Bronchial epithelial cell (primary cell): Measurements from ENCODE around the gene AZU1. TPM values are rescaled to one million over a fixed set of nuclear protein-coding genes. Genes with fewer than 3 reads are reported as not detected.
"Not testable (repeated sequence)": the region's sequence is repeated elsewhere in the genome, so short reads cannot be mapped to it uniquely, and the experiment has no call there.

Experiments used
- DNase-seq: peaks from one replicate; pipeline ENCODE4 v3.0.0-alpha.2; 2010; ENCODE audit warnings: low read depth
- FAIRE-seq: peaks from 2 replicates; lab custom pipeline; 2011; peaks lifted over from hg19 to GRCh38; lab: Jason Lieb, UNC
- H3K27me3 ChIP-seq: 2 replicates; pipeline ENCODE4 v1.5.1; 2011; ENCODE audit warnings: low read length; ENCODE audit not compliant: control insufficient read depth, insufficient read depth
- H3K36me3 ChIP-seq: 2 replicates; pipeline ENCODE4 v1.5.1; 2011; ENCODE audit warnings: low read length; ENCODE audit not compliant: control insufficient read depth, insufficient read depth
- H3K4me3 ChIP-seq: 2 replicates; pipeline ENCODE4 v1.5.1; 2011; ENCODE audit warnings: mild to moderate bottlenecking, low read depth, low read length, control low read depth
- total RNA-seq: library from RNA; depleted of rRNA; stranded (reverse); fragments of >200 nt; gene quantifications from 2 replicates; pipeline ENCODE4 v1.2.1, GENCODE V29; 2014
- TF ChIP-seq, protein P1 (sequence below): IDR thresholded peaks from 2 replicates; pipeline ENCODE4 v1.5.1; 2011; ENCODE audit warnings: mild to moderate bottlenecking, moderate library complexity, low read length, control low read depth, inconsistent platforms; ENCODE audit not compliant: insufficient read depth, severe bottlenecking

AZU1 gene
- total RNA-seq, 1 donor from 2014 or later = not detected

DNA sequence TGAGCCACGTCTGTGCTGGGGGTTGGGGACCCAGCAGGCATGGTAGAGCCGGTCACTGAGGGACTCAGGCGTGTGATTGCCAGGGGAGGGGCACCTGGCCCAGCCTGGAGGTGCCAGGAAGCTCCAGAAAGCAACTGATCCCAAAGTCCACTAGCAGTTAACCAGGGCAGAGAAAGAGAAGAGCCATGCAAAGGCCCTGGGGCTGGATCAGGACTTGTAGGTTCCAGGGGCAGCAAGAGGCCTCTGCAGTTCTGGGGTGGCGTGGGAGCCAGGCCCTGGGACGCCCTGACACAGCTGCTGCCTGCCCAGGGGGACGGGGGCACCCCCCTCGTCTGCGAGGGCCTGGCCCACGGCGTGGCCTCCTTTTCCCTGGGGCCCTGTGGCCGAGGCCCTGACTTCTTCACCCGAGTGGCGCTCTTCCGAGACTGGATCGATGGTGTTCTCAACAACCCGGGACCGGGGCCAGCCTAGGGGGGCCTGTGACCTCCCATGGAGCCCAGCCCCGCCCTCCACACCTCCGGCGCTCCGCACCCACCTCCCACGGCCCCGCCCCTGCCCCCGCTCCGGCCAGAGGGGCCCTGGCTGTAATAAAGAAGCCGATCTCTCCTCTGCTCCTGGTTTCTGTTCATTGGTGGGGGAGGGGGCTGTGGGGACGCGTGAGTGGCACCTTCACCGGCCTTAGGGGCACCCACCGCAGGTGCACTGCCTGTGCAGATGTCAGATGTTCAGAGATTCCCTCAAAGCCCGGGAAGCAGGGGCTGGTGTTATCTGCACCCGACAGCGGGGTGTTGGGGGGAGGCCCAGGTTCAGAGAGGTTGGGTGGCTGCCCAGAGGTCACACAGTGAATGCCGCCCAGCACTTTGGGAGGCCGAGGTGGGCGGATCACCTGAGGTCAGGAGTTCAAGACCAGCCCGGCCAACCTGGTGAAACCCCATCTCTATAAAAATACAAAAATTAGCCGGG, 4.1 kb downstream of the AZU1 start:
- FAIRE-seq = no peak
- Histone ChIP-seq H3K36me3 (no peaks in the 10 kb centered on the region), H3K4me3 (no peak overlapping the region), H3K27me3 (no peaks in the 10 kb centered on the region)
- no peak for DNase-seq
- TF ChIP-seq, protein P1, sequence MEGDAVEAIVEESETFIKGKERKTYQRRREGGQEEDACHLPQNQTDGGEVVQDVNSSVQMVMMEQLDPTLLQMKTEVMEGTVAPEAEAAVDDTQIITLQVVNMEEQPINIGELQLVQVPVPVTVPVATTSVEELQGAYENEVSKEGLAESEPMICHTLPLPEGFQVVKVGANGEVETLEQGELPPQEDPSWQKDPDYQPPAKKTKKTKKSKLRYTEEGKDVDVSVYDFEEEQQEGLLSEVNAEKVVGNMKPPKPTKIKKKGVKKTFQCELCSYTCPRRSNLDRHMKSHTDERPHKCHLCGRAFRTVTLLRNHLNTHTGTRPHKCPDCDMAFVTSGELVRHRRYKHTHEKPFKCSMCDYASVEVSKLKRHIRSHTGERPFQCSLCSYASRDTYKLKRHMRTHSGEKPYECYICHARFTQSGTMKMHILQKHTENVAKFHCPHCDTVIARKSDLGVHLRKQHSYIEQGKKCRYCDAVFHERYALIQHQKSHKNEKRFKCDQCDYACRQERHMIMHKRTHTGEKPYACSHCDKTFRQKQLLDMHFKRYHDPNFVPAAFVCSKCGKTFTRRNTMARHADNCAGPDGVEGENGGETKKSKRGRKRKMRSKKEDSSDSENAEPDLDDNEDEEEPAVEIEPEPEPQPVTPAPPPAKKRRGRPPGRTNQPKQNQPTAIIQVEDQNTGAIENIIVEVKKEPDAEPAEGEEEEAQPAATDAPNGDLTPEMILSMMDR = no peak

DNA sequence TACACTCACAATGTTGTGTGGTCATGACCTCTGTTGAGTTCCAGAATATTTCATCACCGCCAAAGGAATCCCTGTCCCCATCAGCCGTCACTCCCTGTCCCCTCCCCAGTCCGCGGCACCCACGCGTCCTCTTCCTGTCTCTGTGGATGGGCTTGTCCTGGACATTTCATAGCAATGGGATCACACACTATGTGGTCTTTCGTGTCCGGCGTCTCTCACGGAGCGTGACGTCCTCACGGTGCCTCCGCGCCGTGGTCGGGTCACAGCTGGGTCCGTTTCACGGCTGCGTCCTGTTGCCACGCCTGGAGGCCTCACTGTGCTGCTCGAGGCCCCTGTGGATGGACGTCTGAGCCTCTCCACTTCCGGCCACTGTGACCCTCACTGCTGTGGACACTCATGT, 6.6 kb downstream of the AZU1 start:
- Histone ChIP-seq H3K36me3 (no peaks in the 10 kb centered on the region), H3K4me3 (no peak overlapping the region), H3K27me3 (no peaks in the 10 kb centered on the region)
- no peak for DNase-seq
- TF ChIP-seq, protein P1 = no peak
- FAIRE-seq = no peak

DNA sequence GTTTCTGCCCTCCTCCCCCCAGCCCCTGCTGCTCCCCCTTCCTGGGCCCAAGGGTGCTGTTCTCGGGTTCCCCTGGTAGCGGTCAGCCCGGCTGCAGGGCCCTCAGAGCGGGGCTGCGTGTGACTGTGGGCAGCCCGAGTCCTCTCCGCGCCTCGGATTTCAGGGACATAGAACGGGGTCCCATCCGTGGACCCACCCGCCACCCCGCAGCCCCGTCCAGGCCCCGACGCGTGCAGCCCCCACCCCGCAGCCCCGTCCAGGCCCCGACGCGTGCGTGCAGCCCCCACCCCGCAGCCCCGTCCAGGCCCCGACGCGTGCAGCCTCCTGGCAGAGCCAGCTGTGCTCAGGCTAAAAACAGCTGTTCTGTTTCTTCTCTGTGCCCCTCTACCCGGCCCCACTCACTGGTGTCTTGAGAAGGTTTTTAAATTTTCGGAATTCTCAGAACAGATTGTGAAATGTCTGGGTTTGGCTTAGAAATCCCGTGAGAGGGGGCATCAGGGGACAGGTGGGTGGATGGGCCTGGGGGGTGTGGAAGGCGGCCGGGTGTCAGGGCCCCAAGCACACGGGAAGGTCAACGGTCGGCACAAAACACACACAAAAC, 7.7 kb downstream of the AZU1 start:
- H3K27me3 ChIP-seq = no peaks in the 10 kb centered on the region
- no peak for DNase-seq
- H3K36me3 ChIP-seq = no peaks in the 10 kb centered on the region
- FAIRE-seq = no peak
- TF ChIP-seq, protein P1 = no peak
- no peak overlapping the region for H3K4me3 ChIP-seq

DNA sequence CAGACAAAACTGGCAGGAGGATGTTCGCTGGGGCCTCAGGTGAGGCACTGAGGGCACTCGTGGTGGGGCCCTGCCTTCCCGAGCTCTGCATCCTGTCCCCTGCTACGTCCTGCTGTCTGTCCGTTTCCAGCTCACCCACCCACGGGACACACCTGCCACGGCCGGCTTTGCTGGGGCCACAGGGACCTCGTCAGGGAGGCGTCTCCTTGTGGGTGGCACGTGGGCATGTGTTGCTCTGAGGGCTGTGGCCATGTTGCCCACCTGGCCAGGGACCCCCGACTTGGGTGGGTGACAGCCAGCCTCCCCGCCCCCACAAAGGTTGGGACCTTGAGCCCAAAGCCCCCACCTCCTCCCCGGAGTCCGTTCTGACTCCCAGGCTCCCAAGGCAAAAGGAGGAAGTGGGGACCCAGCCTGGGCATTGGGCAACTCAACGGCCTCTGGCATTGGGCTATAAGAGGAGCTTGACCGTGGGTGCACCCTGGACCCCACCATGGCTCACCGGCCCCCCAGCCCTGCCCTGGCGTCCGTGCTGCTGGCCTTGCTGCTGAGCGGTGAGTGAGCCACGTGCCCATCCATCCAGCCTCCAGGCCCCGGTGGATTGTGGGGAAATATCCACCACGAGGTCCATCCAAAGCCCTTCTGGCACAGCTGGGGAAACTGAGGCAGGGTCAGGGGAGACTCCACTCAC, 13.0 kb downstream of the AZU1 start, which contains the start of gene PRTN3:
Gene PRTN3, plus strand, starts transcription at position 481 of the 688 bp plus-strand sequence. Its CDS starts 10 bp downstream, at position 491.
- TF ChIP-seq, protein P1 = no peak
- Histone ChIP-seq H3K36me3 (no peaks in the 10 kb centered on the region), H3K4me3 (no peak within 1 kb of the TSS), H3K27me3 (no peaks in the 10 kb centered on the region)
- FAIRE-seq = no peak
- DNase-seq = no peak

DNA sequence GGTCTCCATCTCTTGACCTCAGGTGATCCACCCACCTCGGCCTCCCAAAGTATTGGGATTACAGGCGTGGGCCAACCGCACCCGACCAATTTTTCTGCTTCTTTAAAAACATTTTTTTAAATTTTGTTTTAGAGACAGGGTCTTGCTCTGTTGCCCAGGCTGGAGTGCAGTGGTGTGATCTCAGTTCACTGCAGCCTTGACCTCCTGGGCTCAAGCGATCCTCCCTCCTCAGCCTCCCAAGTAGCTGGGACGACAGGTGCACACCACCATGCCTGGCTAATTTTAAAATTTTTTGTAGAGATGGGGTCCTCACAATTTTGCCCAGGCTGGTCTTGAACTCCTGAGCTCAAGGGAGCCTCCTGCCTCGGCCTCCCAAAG, 15.2 kb downstream of the AZU1 start:
- not testable (repeated sequence) for DNase-seq, FAIRE-seq, H3K27me3 ChIP-seq, H3K4me3 ChIP-seq, H3K36me3 ChIP-seq
